ENCODE data around the gene OPA3. TPM values are rescaled to one million over a fixed set of nuclear protein-coding genes. Genes with fewer than 3 reads are reported as not detected.

Gene OPA3
- total and polyA plus RNA-seq, 10 of the 15 experiments (the other 5 are each of a cell fraction or from before 2014, with no cell fraction given), result 2.2 to 24.3 (median 13.3) TPM

- SMC1A ChIA-PET (ENCODE audit: uncharacterized antibody, unreplicated experiment), result interaction anchor here (0.9 to 1.9 kb wide), 7 partner anchors 26 to 120 kb away, joined by 3 to 8 read pairs (median 4); partner anchors contain the start of gene OPA3
- intact Hi-C loops (cut with micrococcal nuclease; ENCODE audit: unreplicated experiment), result no loop called here
- H3K4me2 ChIP-seq (ENCODE audit: control insufficient read depth, insufficient read depth), result no peak overlapping the region
- WGBS (ENCODE audit: insufficient coverage, insufficient replicate concordance, low lambda C conversion rate, missing lambda C conversion rate), result 27% methylated on average over 10 of the region's 10 CpGs
- POLR2A ChIA-PET, result interaction anchor here (0.7 kb wide), 1 partner anchor 21 kb away, joined by 3 read pairs; no protein-coding TSS in a partner anchor
- no peaks in the 10 kb centered on the region for H3K27me3 ChIP-seq (replicated peaks in 1 of 2; ENCODE audit: control insufficient read depth in 2 of 2, insufficient read depth in 2 of 2, low read length in 1 of 2)
- DNase-seq (ENCODE audit: low read depth, low spot score) (no peak), FAIRE-seq (peak; percentile 83), ATAC-seq (peak; percentile 90)
- peaks cover 13% of the 10 kb centered on the region for H3K4me1 ChIP-seq (ENCODE audit: control insufficient read depth, insufficient read depth, low read length)
- no peaks in the 10 kb centered on the region for H3K9me3 ChIP-seq (replicated peaks; ENCODE audit: control insufficient read depth, insufficient read depth, low read length)
- peaks cover 5% of the 10 kb centered on the region for H3K79me2 ChIP-seq (ENCODE audit: control insufficient read depth, insufficient read depth, low read length)
- CTCF ChIA-PET, result interaction anchor here (0.6 to 2.4 kb wide), 26 partner anchors 9 to 134 kb away, joined by 3 to 12 read pairs (median 4); partner anchors contain the start of gene QPCTL
- no peak overlapping the region for H3K27ac ChIP-seq (ENCODE audit: control insufficient read depth, insufficient read depth)
- H3K36me3 ChIP-seq (ENCODE audit: control insufficient read depth in 2 of 2, insufficient read depth in 2 of 2, low read length in 1 of 2), result peaks cover 3 to 6% of the 10 kb centered on the region in 2 experiments; a peak in 3 of 4 replicates
- H4K20me1 ChIP-seq (ENCODE audit: control insufficient read depth, insufficient read depth), result no peaks in the 10 kb centered on the region
- RAD21 ChIA-PET (ENCODE audit: unreplicated experiment), result interaction anchor here (0.5 to 1.5 kb wide), 11 partner anchors 14 to 119 kb away, joined by 3 to 7 read pairs (median 3); no protein-coding TSS in a partner anchor
- no peak overlapping the region for H2AFZ ChIP-seq (ENCODE audit: control insufficient read depth, low read depth, low read length)
- H3K9ac ChIP-seq (ENCODE audit: control insufficient read depth, insufficient read depth, low read length), result no peak overlapping the region
- in situ Hi-C loops (cut with MboI), result no loop called here
- BruUV-seq (replicated peaks), result no TSS peak
- no peak overlapping the region for H3K4me3 ChIP-seq
- no peak for TF ChIP-seq KLF5 (IDR thresholded peaks at IDR 0.05; ENCODE audit: partially characterized antibody)
- TF ChIP-seq HDAC6 (IDR thresholded peaks at IDR 0.05; ENCODE audit: unreplicated experiment), result no peak
- 0 out of 3 replicates have a peak, but pooled peaks have one; percentile 36 for TF ChIP-seq POU2F2 (IDR thresholded peaks at IDR 0.05; ENCODE audit: borderline replicate concordance, low read depth, low read length)
- TF ChIP-seq SREBF2 (IDR thresholded peaks at IDR 0.05; ENCODE audit: low read length), result no peak
- TF ChIP-seq ZNF384 (IDR thresholded peaks at IDR 0.05; ENCODE audit: borderline replicate concordance, low read depth, low read length), result no peak
- no peak for TF ChIP-seq ESRRA (IDR thresholded peaks at IDR 0.05; ENCODE audit: low read length)
- TF ChIP-seq BCLAF1 (IDR thresholded peaks at IDR 0.05), result no peak
- no peak for TF ChIP-seq TBL1XR1 (IDR thresholded peaks at IDR 0.05; ENCODE audit: low read depth, low read length)
- TF ChIP-seq RB1 (IDR thresholded peaks at IDR 0.05; ENCODE audit: borderline replicate concordance), result no peak
- TF ChIP-seq E4F1 (IDR thresholded peaks at IDR 0.05; ENCODE audit: borderline replicate concordance, partially characterized antibody), result no peak
- no peak for TF ChIP-seq CHD4 (IDR thresholded peaks at IDR 0.05)
- no peak for TF ChIP-seq SMAD5 (IDR thresholded peaks at IDR 0.05; ENCODE audit: low read depth)
- no peak for TF ChIP-seq NR2C2 (IDR thresholded peaks at IDR 0.05; ENCODE audit: borderline replicate concordance, control insufficient read depth, insufficient read length, low read depth)
- no peak for TF ChIP-seq SKIL (IDR thresholded peaks at IDR 0.05; ENCODE audit: low read depth, poor library complexity, severe bottlenecking)
- TF ChIP-seq HDAC2 (IDR thresholded peaks at IDR 0.05), result no peak
- no peak for TF ChIP-seq ASH2L (IDR thresholded peaks at IDR 0.05; ENCODE audit: borderline replicate concordance, low read depth)
- no peak for TF ChIP-seq GATAD2B (conservative IDR thresholded peaks at IDR 0.05; ENCODE audit: low read depth)
These were observed 26.2 kb downstream of the OPA3 start for GRCh38 chr19:45558399-45558878.

Measured in GM12878 (cell line).